NCI-H82 (cell line): ENCODE measurements around the gene EDEM1.

Experiments
- DNase-seq: peaks from one replicate; lab custom pipeline; 2025; lab: John Stamatoyannopoulos, UW

Gene EDEM1

DNA sequence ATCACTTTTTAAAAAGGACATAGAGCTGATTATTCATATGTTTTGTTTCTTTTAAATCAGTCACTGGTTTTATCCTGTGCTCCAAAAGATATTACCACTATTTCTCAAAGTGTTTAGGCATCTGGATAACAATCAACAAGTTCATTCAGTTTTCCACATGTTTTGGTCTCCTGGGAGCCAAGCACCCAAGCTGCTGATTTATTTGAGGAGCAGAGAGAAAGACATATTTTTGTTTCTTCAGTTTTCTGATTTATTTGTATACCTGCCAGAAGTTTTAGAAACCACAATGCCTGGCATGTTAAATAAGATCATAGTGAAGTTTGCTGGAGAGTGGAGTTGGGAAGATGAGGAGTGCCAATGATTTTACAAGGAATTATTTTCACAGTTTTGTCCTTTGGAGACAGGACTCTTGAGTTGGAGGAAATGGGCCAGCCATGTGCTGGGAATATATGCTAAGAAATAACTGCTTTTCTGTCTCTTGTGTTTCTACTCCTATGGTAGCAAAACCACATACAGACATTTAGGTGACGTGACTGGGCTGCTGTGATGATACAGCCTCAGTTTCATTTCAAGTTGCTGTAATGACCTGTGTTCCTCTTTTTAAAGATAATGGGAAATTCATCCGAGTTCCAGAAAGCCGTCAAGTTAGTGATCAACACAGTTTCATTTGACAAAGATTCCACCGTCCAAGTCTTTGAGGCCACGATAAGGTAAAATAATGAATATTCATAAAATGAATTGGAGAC lies 11.7 kb downstream of the EDEM1 start:
- no peak for DNase-seq

DNA sequence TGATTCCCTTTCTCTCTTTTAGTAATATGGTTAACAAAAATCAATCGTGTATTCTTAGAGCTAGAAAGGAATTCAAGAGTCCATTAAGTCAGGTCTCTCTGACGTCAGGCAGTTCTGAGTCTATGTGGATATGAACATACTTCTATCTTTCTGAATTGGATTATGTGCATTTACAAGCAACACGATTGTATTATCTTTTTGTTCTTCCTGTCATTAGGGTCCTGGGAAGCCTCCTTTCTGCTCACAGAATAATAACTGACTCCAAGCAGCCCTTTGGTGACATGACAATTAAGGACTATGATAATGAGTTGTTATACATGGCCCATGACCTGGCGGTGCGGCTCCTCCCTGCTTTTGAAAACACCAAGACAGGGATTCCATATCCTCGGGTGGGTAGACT lies 14.0 kb downstream of the EDEM1 start:
- DNase-seq: no peak

GRCh38 chr3:5202222-5202621 lies 14.7 kb downstream of the EDEM1 start:
- DNase-seq: no peak

GRCh38 chr3:5205165-5205941 lies 17.8 kb downstream of the EDEM1 start:
- no peak for DNase-seq

- DNase-seq: no peak
Measured at GRCh38 chr3:5210926-5211325, 23.4 kb downstream of the EDEM1 start.

GRCh38 chr3:5212628-5213573 lies 25.4 kb downstream of the EDEM1 start:
- DNase-seq: no peak

GRCh38 chr3:5213574-5213966 lies 26.1 kb downstream of the EDEM1 start:
- DNase-seq: no peak

DNA sequence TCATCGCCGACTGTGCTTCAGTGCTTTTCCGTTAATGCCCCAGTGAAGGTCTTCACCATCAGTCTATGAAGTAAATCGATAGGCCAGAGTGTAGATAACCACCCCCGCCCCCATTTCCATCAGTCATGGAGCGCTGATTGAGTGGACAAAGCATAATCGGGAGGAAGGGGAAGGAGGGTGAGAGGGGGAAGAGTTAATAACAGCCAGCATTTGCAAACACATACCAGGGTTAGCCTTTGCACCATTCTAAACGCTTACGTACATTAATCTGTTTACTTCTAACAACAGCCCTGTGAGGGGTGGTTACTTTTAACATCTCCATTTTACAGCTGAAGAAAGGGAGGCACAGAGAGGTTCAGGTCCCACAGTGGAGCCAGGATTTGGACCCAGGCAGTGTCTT lies 26.8 kb downstream of the EDEM1 start:
- no peak for DNase-seq

- DNase-seq: no peak
Measured at GRCh38 chr3:5217824-5218595, 30.5 kb downstream of the EDEM1 start.

DNA sequence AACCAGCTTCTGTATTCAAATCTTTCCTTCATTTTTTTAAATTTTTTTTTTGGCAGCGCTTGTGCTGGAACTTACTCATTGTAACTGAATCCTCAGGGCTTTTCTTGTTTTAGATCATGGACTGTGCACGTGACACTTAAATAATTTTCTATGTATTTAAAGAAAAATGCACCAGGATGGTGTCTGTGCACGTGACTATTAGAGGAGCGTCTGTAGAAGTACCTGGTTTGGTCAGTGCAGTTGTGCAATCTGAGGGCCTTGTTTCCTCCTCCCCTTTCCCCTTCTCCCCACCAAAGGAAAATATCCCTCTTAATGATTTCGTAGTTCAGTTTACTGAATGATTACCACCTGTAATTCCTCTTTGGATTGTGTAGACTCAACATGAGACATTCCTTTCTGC lies 31.3 kb downstream of the EDEM1 start:
- no peak for DNase-seq

DNA sequence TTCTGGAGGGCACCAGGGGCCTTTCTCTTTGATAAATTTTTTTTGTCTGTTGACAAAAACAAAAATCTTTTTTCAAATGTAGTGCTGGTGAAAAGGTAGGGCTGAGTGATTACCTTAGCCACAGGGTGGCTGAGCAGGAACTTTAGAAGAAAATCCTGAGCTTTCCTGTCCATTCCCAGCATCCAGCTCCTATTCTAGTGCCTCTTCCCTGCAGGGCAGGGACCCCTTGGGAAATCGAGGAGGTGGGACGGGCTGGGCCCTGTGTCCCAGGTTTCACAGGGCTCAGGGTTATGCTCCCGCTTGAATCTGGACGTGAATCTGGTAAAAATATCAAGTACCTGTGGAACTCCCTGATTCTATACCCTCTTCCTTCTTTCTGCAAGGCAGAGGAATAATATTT lies 31.7 kb downstream of the EDEM1 start:
- no peak for DNase-seq

- no peak for DNase-seq
Measured at GRCh38 chr3:5220193-5220592, 32.7 kb downstream of the EDEM1 start.

- DNase-seq: no peak
Measured at GRCh38 chr3:5220667-5221431, 33.3 kb downstream of the EDEM1 start.

- no peak for DNase-seq
Measured at GRCh38 chr3:5221701-5222100, 34.2 kb downstream of the EDEM1 start.

DNA sequence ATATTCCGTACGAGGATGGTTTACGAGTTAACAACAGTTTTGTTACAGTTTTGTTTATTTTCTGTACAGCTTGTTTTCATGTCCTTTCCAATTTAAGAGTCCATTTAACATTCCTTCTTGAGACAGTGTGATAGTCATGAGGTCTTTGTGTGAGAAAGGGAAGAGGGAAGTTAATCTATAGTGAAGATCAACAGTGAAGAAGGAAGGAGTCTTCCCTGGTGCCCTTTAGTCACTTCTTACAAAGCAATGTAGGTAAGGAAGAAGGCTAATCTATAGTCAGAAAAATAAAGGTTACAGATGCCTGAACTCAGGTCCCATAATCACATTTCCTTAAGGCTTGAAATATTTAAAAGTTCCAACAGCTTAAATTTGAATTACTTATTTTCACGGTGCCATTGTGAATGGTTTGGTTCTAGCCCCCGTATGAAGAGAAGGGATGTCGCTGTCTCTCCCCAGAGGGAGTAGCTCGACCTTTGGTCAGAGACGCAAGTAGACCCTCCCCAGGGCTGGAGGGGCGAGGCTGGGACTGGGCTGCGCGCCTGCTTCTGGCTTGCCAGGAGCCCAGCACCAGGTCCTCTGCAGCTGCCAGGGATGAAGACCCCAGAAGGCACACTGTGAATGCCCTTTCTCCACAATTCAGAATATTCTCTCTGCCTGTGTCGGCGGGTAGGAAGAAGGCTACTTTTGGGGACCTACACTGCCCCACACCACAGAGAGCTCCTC lies 34.9 kb downstream of the EDEM1 start:
- no peak for DNase-seq

DNA sequence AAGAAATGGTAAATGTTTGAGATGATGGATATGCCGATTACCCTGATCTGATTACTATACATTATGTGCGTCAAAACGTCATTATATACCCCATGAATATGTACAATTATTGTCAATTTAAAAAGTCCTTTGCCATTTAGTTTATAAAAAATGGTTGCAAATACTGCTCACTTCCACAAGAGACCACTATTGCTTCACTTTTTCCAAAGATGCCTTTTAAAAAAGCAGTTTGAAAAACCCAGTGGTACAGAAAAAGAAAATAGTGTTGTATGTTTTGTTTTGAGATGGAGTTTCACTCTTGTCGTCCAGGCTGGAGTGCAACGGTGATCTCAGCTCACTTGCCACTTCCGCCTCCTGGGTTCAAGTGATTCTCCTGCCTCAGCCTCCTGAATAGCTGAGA lies 39.3 kb downstream of the EDEM1 start:
- peak; percentile 38 for DNase-seq

GRCh38 chr3:5227812-5228211 lies 40.3 kb downstream of the EDEM1 start:
- no peak for DNase-seq

GRCh38 chr3:5229414-5229813 lies 41.9 kb downstream of the EDEM1 start:
- no peak for DNase-seq

DNA sequence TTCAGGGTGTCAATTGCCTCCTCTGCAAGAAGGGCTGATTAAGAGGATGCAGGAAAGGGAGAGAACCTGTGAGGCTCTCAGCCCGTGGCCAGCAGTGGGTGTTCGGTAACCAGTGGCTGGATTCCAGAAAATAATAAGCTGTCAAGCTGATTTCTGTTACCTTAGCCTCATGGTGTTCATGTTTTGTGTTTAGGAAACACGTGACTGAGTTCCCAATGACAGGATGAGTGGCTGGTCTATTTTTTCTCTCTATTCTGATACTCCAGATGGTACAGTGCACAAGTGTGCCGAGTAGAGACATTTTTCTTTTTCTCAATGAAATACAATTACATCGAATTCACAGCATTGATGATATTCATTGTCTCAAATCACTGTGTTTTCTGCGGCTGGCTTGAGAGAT lies 43.6 kb downstream of the EDEM1 start:
- DNase-seq: no peak

- no peak for DNase-seq
Measured at GRCh38 chr3:5231487-5231886, 44.0 kb downstream of the EDEM1 start.
